AG10803 (cell line): Measurements from ENCODE around the gene WASF1.

Experiments used
- DNase-seq: peaks from one replicate; pipeline ENCODE4 v3.0.0; 2010; ENCODE audit warnings: low read depth
- H3K4me3 ChIP-seq: 2 replicates; pipeline ENCODE4 v1.5.1; 2011; ENCODE audit warnings: mild to moderate bottlenecking, low read length, control low read depth
- CTCF ChIP-seq: conservative IDR thresholded peaks from 2 replicates; pipeline ENCODE4 v1.5.1; 2011; ENCODE audit warnings: mild to moderate bottlenecking, low read length, control low read depth, inconsistent platforms

WASF1 gene

GRCh38 chr6:110173506-110174132 is 5.9 kb downstream of the WASF1 start:
- no peak overlapping the region for H3K4me3 ChIP-seq
- TF ChIP-seq CTCF: no peak
- DNase-seq: no peak

GRCh38 chr6:110170081-110170480 is 9.4 kb downstream of the WASF1 start:
- no peak overlapping the region for H3K4me3 ChIP-seq
- no peak for TF ChIP-seq CTCF
- no peak for DNase-seq

- DNase-seq: no peak
- TF ChIP-seq CTCF: no peak
- no peak overlapping the region for H3K4me3 ChIP-seq
Observed at GRCh38 chr6:110158479-110158878, 21.0 kb downstream of the WASF1 start.

- no peak for TF ChIP-seq CTCF
- no peak for DNase-seq
- no peak overlapping the region for H3K4me3 ChIP-seq
Observed at GRCh38 chr6:110147870-110148269, 31.6 kb downstream of the WASF1 start.

- H3K4me3 ChIP-seq: no peak overlapping the region
- TF ChIP-seq CTCF: no peak
- peak; percentile 83 for DNase-seq
Observed at GRCh38 chr6:110140650-110141049, 38.8 kb downstream of the WASF1 start.

- no peak overlapping the region for H3K4me3 ChIP-seq
- no peak for TF ChIP-seq CTCF
- no peak for DNase-seq
Observed at GRCh38 chr6:110139052-110139451, 40.4 kb downstream of the WASF1 start.
